ENCODE results near the gene ALLC. TPM values are rescaled to one million over a fixed set of nuclear protein-coding genes. Genes with fewer than 3 reads are reported as not detected.

The ALLC gene
- polyA plus RNA-seq, 1 of the 3 experiments (the other 2 are of a cell fraction), result not detected

DNA sequence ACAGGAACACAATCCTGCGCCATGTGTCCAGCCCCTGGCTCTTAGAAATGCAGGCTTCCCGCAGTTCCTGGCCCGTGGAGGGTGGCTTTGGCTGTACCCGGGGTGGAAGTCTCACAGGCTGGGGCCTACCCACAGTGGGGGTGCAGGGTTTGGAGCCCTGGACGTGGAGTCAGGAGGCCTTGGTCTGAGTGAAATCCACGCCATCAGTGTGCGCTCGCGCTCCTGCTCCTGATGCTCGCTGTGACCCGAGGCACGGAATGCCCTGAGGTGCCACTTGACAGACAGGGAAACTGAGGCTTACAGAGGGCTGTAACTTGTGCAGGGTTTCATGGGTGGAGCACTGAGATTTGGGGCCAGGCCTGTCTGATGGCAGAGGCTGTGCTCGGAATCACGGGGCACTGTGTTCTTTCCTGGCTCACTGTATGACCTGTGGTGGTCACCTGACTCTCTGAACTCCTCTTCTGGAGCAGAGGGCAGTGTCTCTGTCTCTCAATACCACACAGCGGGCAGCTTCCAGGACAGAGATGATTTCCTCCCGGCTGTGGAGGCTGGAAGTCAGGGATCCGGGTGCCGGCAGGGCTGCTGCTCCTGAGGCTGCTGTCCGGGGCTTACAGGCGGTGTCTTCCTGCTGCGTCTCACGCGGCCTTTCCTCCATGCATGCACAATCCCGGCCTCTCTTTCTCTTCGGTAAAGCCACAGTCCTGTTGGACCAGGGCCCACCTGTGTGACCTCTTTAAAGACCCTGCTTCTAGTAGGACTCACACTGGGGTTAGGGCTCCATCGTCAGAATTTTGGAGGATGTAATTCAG lies 25.9 kb upstream of the ALLC start:
- H3K27ac ChIP-seq (ENCODE audit: low read depth in 2 of 2, low read length in 1 of 2), result no peak overlapping the region; a peak in 1 of 4 replicates
- H3K27me3 ChIP-seq (ENCODE audit: insufficient read depth), result no peaks in the 10 kb centered on the region
- H3K4me3 ChIP-seq (ENCODE audit: low read depth in 2 of 2, low read length in 1 of 2), result no peak overlapping the region
- no peak overlapping the region for H2AFZ ChIP-seq (ENCODE audit: low read depth)
- H3K36me3 ChIP-seq (replicated peaks in 1 of 2; ENCODE audit: control insufficient read depth in 1 of 2, insufficient read depth in 2 of 2, low read length in 1 of 2), result no peaks in the 10 kb centered on the region
- peaks cover 0 to 14% of the 10 kb centered on the region in 2 experiments; a peak in 1 of 4 replicates for H3K4me1 ChIP-seq (ENCODE audit: control insufficient read depth in 1 of 2, insufficient read depth in 2 of 2, low read depth in 1 of 2, low read length in 1 of 2)
- 84% methylated on average over 25 of the region's 26 CpGs for WGBS (ENCODE audit: low lambda C conversion rate)
- H3K79me2 ChIP-seq (ENCODE audit: insufficient read depth), result no peaks in the 10 kb centered on the region
- no peaks in the 10 kb centered on the region for H3F3A ChIP-seq (replicated peaks; ENCODE audit: insufficient read depth)
- POLR2A ChIA-PET, result no interaction called here
- no peak for DNase-seq
- H3K9me2 ChIP-seq, result no peaks in the 10 kb centered on the region
- H3K9ac ChIP-seq, result no peak overlapping the region
- no peaks in the 10 kb centered on the region for H3K9me3 ChIP-seq
- TF ChIP-seq JUND (IDR thresholded peaks at IDR 0.05) (no peak), RXRA (IDR thresholded peaks at IDR 0.05; ENCODE audit: borderline replicate concordance, low read depth) (no peak), FOXM1 (IDR thresholded peaks at IDR 0.05; ENCODE audit: low read depth) (no peak), USF2 (IDR thresholded peaks at IDR 0.05; ENCODE audit: borderline replicate concordance, low read depth, low read length) (no peak), USF1 (IDR thresholded peaks at IDR 0.05; ENCODE audit: borderline replicate concordance, low read depth) (no peak), RAD21 (IDR thresholded peaks at IDR 0.05; ENCODE audit: low read length) (no peak), FOSL2 (IDR thresholded peaks at IDR 0.05; ENCODE audit: borderline replicate concordance, low read depth) (no peak)
- TF ChIP-seq, protein P1, sequence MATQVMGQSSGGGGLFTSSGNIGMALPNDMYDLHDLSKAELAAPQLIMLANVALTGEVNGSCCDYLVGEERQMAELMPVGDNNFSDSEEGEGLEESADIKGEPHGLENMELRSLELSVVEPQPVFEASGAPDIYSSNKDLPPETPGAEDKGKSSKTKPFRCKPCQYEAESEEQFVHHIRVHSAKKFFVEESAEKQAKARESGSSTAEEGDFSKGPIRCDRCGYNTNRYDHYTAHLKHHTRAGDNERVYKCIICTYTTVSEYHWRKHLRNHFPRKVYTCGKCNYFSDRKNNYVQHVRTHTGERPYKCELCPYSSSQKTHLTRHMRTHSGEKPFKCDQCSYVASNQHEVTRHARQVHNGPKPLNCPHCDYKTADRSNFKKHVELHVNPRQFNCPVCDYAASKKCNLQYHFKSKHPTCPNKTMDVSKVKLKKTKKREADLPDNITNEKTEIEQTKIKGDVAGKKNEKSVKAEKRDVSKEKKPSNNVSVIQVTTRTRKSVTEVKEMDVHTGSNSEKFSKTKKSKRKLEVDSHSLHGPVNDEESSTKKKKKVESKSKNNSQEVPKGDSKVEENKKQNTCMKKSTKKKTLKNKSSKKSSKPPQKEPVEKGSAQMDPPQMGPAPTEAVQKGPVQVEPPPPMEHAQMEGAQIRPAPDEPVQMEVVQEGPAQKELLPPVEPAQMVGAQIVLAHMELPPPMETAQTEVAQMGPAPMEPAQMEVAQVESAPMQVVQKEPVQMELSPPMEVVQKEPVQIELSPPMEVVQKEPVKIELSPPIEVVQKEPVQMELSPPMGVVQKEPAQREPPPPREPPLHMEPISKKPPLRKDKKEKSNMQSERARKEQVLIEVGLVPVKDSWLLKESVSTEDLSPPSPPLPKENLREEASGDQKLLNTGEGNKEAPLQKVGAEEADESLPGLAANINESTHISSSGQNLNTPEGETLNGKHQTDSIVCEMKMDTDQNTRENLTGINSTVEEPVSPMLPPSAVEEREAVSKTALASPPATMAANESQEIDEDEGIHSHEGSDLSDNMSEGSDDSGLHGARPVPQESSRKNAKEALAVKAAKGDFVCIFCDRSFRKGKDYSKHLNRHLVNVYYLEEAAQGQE (IDR thresholded peaks at IDR 0.05; ENCODE audit: low read depth, low read length), result no peak
- no peaks in the 10 kb centered on the region for H4K20me1 ChIP-seq (ENCODE audit: insufficient read depth)
- no peak overlapping the region for H3K4me2 ChIP-seq
- CTCF ChIA-PET, result interaction anchor here (0.6 to 0.9 kb wide), 2 partner anchors 170 to 774 kb away, joined by 3 read pairs; no protein-coding TSS in a partner anchor
